Endothelial cell of umbilical vein (primary cell): ENCODE results near the gene NPY. TPM values are rescaled to one million over a fixed set of nuclear protein-coding genes. Genes with fewer than 3 reads are reported as not detected.

Source experiments
- BruUV-seq: library from RNA; stranded (reverse); fragments of 400-500 nt; replicated peaks from 2 replicates; lab custom pipeline; 2021; lab: Mats Ljungman, UMichigan
- CTCF ChIA-PET: fragments of 300-600, 350-600 bp; sonication (Branson Sonifier 250); formaldehyde crosslinking; loops from one replicate; lab custom pipeline; 2021; ENCODE audit warnings: antibody characterized with exemption, inconsistent platforms; lab: Charles Lee
- POLR2A ChIA-PET: fragments of 300-600, 350-600 bp; sonication (Branson Sonifier 250); formaldehyde crosslinking; loops from one replicate; lab custom pipeline; 2021; ENCODE audit warnings: antibody characterized with exemption, inconsistent platforms; lab: Charles Lee
- DNase-seq: peaks from one replicate; pipeline ENCODE4 v3.0.0-alpha.2; 2011; ENCODE audit warnings: low read depth, low spot score
- FAIRE-seq: peaks from 2 replicates; lab custom pipeline; 2011; peaks lifted over from hg19 to GRCh38; lab: Jason Lieb, UNC
- H2AFZ ChIP-seq: 2 replicates; pipeline ENCODE4 v1.6.0; 2012; ENCODE audit warnings: low read depth, low read length, control low read depth, inconsistent platforms
- H3K27ac ChIP-seq: 2 replicates; pipeline ENCODE4 v1.5.1; 2011; ENCODE audit warnings: low read depth, mild to moderate bottlenecking, control low read depth, low read length, moderate library complexity; ENCODE audit not compliant: insufficient read depth
- H3K27me3 ChIP-seq, 2 experiments: 2 replicates each; pipeline versions ENCODE4 v1.6.0 to v1.6.1; 2011; ENCODE audit warnings: low read length in 2 of 2, mixed read lengths in 1 of 2; ENCODE audit not compliant: control insufficient read depth in 2 of 2, insufficient read depth in 2 of 2
- H3K36me3 ChIP-seq, 2 experiments: 2 replicates in 1 of 2; 3 replicates in 1 of 2; pipeline ENCODE4 v1.5.1; 2011; ENCODE audit warnings: low read length in 2 of 2, mild to moderate bottlenecking in 1 of 2, moderate library complexity in 1 of 2; ENCODE audit not compliant: control insufficient read depth in 2 of 2, insufficient read depth in 2 of 2; ENCODE audit errors: extremely low read depth in 1 of 2
- H3K4me1 ChIP-seq: 3 replicates; pipeline ENCODE4 v1.5.1; 2011; ENCODE audit warnings: mild to moderate bottlenecking, low read length; ENCODE audit not compliant: control insufficient read depth, insufficient read depth; ENCODE audit errors: extremely low read depth
- H3K4me2 ChIP-seq: 2 replicates; pipeline ENCODE4 v1.6.1; 2011; ENCODE audit warnings: low read length, control low read depth, mixed read lengths; ENCODE audit not compliant: insufficient read depth
- H3K4me3 ChIP-seq, 3 experiments: fragments of 200-600 bp in 1 of 3; sonication (generic), shearing (Covaris generic) in 1 of 3; replicated peaks in 1 of 3; 2 replicates each; pipeline ENCODE4 v1.5.1; 2011 to 2016; ENCODE audit warnings: control low read depth in 3 of 3, low read length in 3 of 3, mild to moderate bottlenecking in 2 of 3, inconsistent platforms in 1 of 3, low read depth in 1 of 3, moderate library complexity in 1 of 3; ENCODE audit not compliant: insufficient read depth in 1 of 3
- H3K79me2 ChIP-seq: 2 replicates; pipeline ENCODE4 v1.6.0; 2012; ENCODE audit warnings: low read length, inconsistent platforms; ENCODE audit not compliant: control insufficient read depth, insufficient read depth
- H3K9ac ChIP-seq: replicated peaks from 2 replicates; pipeline ENCODE3; 2011; ENCODE audit warnings: low read length, control low read depth; ENCODE audit not compliant: insufficient read depth; ENCODE audit errors: extremely low read depth
- H3K9me1 ChIP-seq: replicated peaks from 3 replicates; pipeline ENCODE4 v1.6.0; 2011; ENCODE audit warnings: mild to moderate bottlenecking, low read length; ENCODE audit not compliant: control insufficient read depth, insufficient read depth; ENCODE audit errors: extremely low read depth
- H3K9me3 ChIP-seq: replicated peaks from 2 replicates; pipeline ENCODE4 v1.5.1; 2012; ENCODE audit warnings: low read length, inconsistent platforms; ENCODE audit not compliant: control insufficient read depth, insufficient read depth
- H4K20me1 ChIP-seq: replicated peaks from 2 replicates; pipeline ENCODE3; 2011; ENCODE audit warnings: mild to moderate bottlenecking, low read length; ENCODE audit not compliant: control insufficient read depth, insufficient read depth; ENCODE audit errors: extremely low read depth
- CTCF ChIP-seq, 2 donors: IDR thresholded peaks; 1 replicate in 1 of 2; 2 replicates in 1 of 2; pipeline ENCODE4 v1.5.1; 2011; ENCODE audit warnings: low read length in 2 of 2, mild to moderate bottlenecking in 2 of 2, moderate library complexity in 2 of 2, control low read depth in 1 of 2, inconsistent platforms in 1 of 2, low read depth in 1 of 2; ENCODE audit not compliant: insufficient read depth in 1 of 2; ENCODE audit errors: extremely low read depth in 1 of 2
- EZH2 ChIP-seq: IDR thresholded peaks from 2 replicates; pipeline ENCODE4 v1.6.1; 2012; ENCODE audit warnings: borderline replicate concordance, low read depth, mild to moderate bottlenecking, moderate library complexity, low read length, inconsistent platforms; ENCODE audit not compliant: severe bottlenecking
- FOS ChIP-seq: IDR thresholded peaks from 2 replicates; pipeline ENCODE4 v1.6.1; 2011; ENCODE audit warnings: mild to moderate bottlenecking, low read length, moderate library complexity, borderline replicate concordance; ENCODE audit not compliant: insufficient read depth
- GATA2 ChIP-seq: IDR thresholded peaks from 2 replicates; pipeline ENCODE4 v1.7.0; 2011; ENCODE audit warnings: low read depth, mild to moderate bottlenecking, moderate library complexity, mixed read lengths, low read length; ENCODE audit not compliant: insufficient read length, insufficient read depth
- JUN ChIP-seq: IDR thresholded peaks from 2 replicates; pipeline ENCODE4 v1.6.1; 2011; ENCODE audit warnings: borderline replicate concordance, low read depth; ENCODE audit not compliant: insufficient read length, insufficient read depth
- MAX ChIP-seq: IDR thresholded peaks from 2 replicates; pipeline ENCODE4 v1.6.1; 2011; ENCODE audit not compliant: insufficient read depth, insufficient read length
- MYC ChIP-seq: IDR thresholded peaks from one replicate; pipeline ENCODE4 v1.6.1; 2011; ENCODE audit warnings: mild to moderate bottlenecking, low read depth, low read length
- POLR2A ChIP-seq: IDR thresholded peaks from 2 replicates; pipeline ENCODE4 v1.6.1; 2012; ENCODE audit warnings: low read depth, mild to moderate bottlenecking, control low read depth, low read length
- POLR2AphosphoS5 ChIP-seq: IDR thresholded peaks from 2 replicates; pipeline ENCODE4 v1.6.1; 2012; ENCODE audit warnings: low read depth, mild to moderate bottlenecking, control low read depth, low read length, moderate library complexity; ENCODE audit not compliant: insufficient read depth
- dilution Hi-C: fragments of 300-500 bp; cut with MboI; formaldehyde crosslinking; loops from one replicate; pipeline ENCODE4 v1.15.0; 2019; ENCODE audit warnings: low sequenced_read_pairs; ENCODE audit not compliant: extremely low pct_ligation_motif_present
- intact Hi-C: fragments of 100-400 bp; cut with micrococcal nuclease; formaldehyde crosslinking; loops from one replicate; pipeline ENCODE4 v1.10.0; 2022
- polyA plus RNA-seq, 4 experiments: library from polyadenylated mRNA; depleted of rRNA in 3 of 4; stranded (reverse) in 3 of 4; unstranded in 1 of 4; fragments of >200 nt; gene quantifications; 2 replicates each; pipeline versions ENCODE4 v1.2.1 to v1.2.3, GENCODE V29; 2011 to 2012; ENCODE audit warnings: missing spikeins in 1 of 4
- total RNA-seq: library from RNA; stranded (reverse); gene quantifications from 2 replicates; pipeline ENCODE4 v1.2.3, GENCODE V29; 2021

Gene NPY
- total and polyA plus RNA-seq, 2 donors (not counting 3 experiments of a cell fraction or from before 2014, with no cell fraction given), result not detected

GRCh38 chr7:24249266-24249665 lies 34.7 kb upstream of the NPY start:
- dilution Hi-C loops (no loop called here), intact Hi-C loops (no loop called here)
- Histone ChIP-seq H3K9ac (no peak overlapping the region), H3K27ac (no peak overlapping the region), H2AFZ (no peak overlapping the region), H3K4me1 (no peaks in the 10 kb centered on the region), H3K36me3 (no peaks in the 10 kb centered on the region), H3K4me2 (no peak overlapping the region), H3K9me1 (no peaks in the 10 kb centered on the region), H3K79me2 (no peaks in the 10 kb centered on the region), H3K4me3 (no peak overlapping the region), H4K20me1 (no peaks in the 10 kb centered on the region), H3K9me3 (no peaks in the 10 kb centered on the region), H3K27me3 (no peaks in the 10 kb centered on the region)
- DNase-seq, result no peak
- ChIA-PET CTCF (no interaction called here), POLR2A (no interaction called here)
- BruUV-seq, result no TSS peak
- TF ChIP-seq CTCF (IDR thresholded peaks at IDR 0.05; ENCODE audit: extremely low read depth in 1 of 2, insufficient read depth in 1 of 2, low read depth in 1 of 2, low read length in 2 of 2), result no peak
- no peak for TF ChIP-seq JUN
- no peak for TF ChIP-seq MAX
- no peak for TF ChIP-seq GATA2
- TF ChIP-seq POLR2AphosphoS5, result no peak
- no peak for TF ChIP-seq FOS
- TF ChIP-seq MYC, result no peak
- no peak for TF ChIP-seq POLR2A
- no peak for TF ChIP-seq EZH2
- FAIRE-seq, result no peak
